Measurements from ENCODE around the gene KPNA6. TPM values are rescaled to one million over a fixed set of nuclear protein-coding genes. Genes with fewer than 3 reads are reported as not detected.

Gene KPNA6
- total and polyA plus RNA-seq, 2 of the 13 experiments (the other 11 are each of a cell fraction or from before 2014, with no cell fraction given) = 22.0 to 47.5 TPM

DNA sequence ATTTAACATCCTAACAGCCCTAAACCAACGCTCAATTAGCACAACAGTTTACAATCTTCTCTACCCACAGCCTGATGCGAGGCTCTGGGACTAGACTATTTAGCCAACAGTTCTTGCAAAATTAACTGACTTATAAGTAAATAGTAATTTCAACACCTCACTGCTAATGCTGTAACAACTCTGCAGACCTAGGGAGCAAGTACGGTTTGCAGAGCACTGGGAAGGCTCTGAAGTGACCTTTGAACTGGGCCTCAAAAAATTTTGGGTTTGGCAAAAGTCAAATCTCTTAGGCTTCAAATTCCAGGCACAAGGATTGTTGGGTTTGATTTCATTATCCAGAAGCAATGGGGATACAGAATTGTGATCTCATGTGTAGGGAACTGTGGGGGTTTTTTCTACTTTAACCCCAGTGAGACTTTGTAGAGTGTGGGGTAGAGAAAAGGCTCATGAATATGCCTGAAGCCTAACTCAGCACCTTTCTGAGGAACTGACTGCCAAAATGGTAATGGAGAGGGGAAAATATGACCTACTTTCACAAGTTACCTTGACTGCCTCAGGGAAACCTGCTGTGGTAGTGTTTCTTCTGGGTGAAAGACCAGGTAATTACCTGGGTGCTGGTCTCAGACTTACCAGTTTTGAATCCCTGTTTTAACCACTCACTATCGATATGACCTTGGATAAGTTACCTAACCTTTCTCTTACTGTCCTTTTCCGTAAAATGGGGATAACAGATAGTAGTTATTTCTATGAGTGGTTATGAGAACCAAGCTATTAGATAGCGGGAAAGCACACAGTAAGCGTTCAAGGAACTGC, 70.7 kb downstream of the KPNA6 start (continued):
- TF ChIP-seq ZNF280B (CRISPR knock-in tag; IDR thresholded peaks at IDR 0.05; ENCODE audit: borderline replicate concordance) (no peak), ZNF501 (CRISPR knock-in tag; IDR thresholded peaks at IDR 0.05) (no peak), ZNF343 (CRISPR knock-in tag; IDR thresholded peaks at IDR 0.05) (no peak), MIXL1 (CRISPR knock-in tag; IDR thresholded peaks at IDR 0.05) (peak; percentile 33; the same call in 1 of the 2 replicates), ZEB1 (IDR thresholded peaks at IDR 0.05; ENCODE audit: insufficient replicate concordance, low read depth) (no peak), ZNF235 (CRISPR knock-in tag; IDR thresholded peaks at IDR 0.05; ENCODE audit: borderline replicate concordance) (no peak), ZNF766 (CRISPR knock-in tag; IDR thresholded peaks at IDR 0.05; ENCODE audit: borderline replicate concordance) (no peak), RARA (CRISPR knock-in tag; IDR thresholded peaks at IDR 0.05) (peak; percentile 65), REXO4 (CRISPR knock-in tag; IDR thresholded peaks at IDR 0.05; ENCODE audit: borderline replicate concordance) (no peak), BCL3 (CRISPR knock-in tag; IDR thresholded peaks at IDR 0.05) (no peak), ZNF180 (CRISPR knock-in tag; IDR thresholded peaks at IDR 0.05; ENCODE audit: borderline replicate concordance, low read depth) (no peak), PHF8 (CRISPR knock-in tag; IDR thresholded peaks at IDR 0.05) (no peak), ZNF34 (CRISPR knock-in tag; IDR thresholded peaks at IDR 0.05; ENCODE audit: borderline replicate concordance) (peak; percentile 9; the same call in 1 of the 2 replicates)
- TF ChIP-seq, protein P1, sequence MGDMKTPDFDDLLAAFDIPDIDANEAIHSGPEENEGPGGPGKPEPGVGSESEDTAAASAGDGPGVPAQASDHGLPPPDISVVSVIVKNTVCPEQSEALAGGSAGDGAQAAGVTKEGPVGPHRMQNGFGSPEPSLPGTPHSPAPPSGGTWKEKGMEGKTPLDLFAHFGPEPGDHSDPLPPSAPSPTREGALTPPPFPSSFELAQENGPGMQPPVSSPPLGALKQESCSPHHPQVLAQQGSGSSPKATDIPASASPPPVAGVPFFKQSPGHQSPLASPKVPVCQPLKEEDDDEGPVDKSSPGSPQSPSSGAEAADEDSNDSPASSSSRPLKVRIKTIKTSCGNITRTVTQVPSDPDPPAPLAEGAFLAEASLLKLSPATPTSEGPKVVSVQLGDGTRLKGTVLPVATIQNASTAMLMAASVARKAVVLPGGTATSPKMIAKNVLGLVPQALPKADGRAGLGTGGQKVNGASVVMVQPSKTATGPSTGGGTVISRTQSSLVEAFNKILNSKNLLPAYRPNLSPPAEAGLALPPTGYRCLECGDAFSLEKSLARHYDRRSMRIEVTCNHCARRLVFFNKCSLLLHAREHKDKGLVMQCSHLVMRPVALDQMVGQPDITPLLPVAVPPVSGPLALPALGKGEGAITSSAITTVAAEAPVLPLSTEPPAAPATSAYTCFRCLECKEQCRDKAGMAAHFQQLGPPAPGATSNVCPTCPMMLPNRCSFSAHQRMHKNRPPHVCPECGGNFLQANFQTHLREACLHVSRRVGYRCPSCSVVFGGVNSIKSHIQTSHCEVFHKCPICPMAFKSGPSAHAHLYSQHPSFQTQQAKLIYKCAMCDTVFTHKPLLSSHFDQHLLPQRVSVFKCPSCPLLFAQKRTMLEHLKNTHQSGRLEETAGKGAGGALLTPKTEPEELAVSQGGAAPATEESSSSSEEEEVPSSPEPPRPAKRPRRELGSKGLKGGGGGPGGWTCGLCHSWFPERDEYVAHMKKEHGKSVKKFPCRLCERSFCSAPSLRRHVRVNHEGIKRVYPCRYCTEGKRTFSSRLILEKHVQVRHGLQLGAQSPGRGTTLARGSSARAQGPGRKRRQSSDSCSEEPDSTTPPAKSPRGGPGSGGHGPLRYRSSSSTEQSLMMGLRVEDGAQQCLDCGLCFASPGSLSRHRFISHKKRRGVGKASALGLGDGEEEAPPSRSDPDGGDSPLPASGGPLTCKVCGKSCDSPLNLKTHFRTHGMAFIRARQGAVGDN (CRISPR knock-in tag; IDR thresholded peaks at IDR 0.05) = no peak
- TF ChIP-seq, protein P2, sequence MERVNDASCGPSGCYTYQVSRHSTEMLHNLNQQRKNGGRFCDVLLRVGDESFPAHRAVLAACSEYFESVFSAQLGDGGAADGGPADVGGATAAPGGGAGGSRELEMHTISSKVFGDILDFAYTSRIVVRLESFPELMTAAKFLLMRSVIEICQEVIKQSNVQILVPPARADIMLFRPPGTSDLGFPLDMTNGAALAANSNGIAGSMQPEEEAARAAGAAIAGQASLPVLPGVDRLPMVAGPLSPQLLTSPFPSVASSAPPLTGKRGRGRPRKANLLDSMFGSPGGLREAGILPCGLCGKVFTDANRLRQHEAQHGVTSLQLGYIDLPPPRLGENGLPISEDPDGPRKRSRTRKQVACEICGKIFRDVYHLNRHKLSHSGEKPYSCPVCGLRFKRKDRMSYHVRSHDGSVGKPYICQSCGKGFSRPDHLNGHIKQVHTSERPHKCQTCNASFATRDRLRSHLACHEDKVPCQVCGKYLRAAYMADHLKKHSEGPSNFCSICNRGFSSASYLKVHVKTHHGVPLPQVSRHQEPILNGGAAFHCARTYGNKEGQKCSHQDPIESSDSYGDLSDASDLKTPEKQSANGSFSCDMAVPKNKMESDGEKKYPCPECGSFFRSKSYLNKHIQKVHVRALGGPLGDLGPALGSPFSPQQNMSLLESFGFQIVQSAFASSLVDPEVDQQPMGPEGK (CRISPR knock-in tag; IDR thresholded peaks at IDR 0.05) = peak; percentile 12; the same call in 1 of the 2 replicates
- TF ChIP-seq, protein P3, sequence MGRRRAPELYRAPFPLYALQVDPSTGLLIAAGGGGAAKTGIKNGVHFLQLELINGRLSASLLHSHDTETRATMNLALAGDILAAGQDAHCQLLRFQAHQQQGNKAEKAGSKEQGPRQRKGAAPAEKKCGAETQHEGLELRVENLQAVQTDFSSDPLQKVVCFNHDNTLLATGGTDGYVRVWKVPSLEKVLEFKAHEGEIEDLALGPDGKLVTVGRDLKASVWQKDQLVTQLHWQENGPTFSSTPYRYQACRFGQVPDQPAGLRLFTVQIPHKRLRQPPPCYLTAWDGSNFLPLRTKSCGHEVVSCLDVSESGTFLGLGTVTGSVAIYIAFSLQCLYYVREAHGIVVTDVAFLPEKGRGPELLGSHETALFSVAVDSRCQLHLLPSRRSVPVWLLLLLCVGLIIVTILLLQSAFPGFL (CRISPR knock-in tag; IDR thresholded peaks at IDR 0.05) = no peak
